Subcutaneous adipose tissue (tissue), 4 donors: ENCODE data around the gene NKIRAS2. TPM values are rescaled to one million over a fixed set of nuclear protein-coding genes. Genes with fewer than 3 reads are reported as not detected.

ENCODE experiments used
- CTCF ChIP-seq: fragments of 450-650 bp; IDR thresholded peaks from one replicate; pipeline ENCODE4 v1.5.1; 2016; ENCODE audit warnings: low read depth, mild to moderate bottlenecking, control low read depth, antibody characterized with exemption, moderate library complexity
- total RNA-seq, 4 donors: library from RNA; depleted of rRNA; stranded (reverse); fragments of >200 nt; gene quantifications; one replicate each; pipeline ENCODE4 v1.1.0, GENCODE V29; 2016

The NKIRAS2 gene
- total RNA-seq, 4 donors from 2014 or later: 21.2 to 37.1 (median 29.0) TPM

- no peak for TF ChIP-seq CTCF
Observed at GRCh38 chr17:42025936-42026335, 6.0 kb downstream of the NKIRAS2 start.

GRCh38 chr17:42026857-42027589, 7.1 kb downstream of the NKIRAS2 start:
- no peak for TF ChIP-seq CTCF

GRCh38 chr17:42027590-42027889, 7.7 kb downstream of the NKIRAS2 start:
- no peak for TF ChIP-seq CTCF

- TF ChIP-seq CTCF: no peak
Observed at GRCh38 chr17:42027961-42028790, 8.3 kb downstream of the NKIRAS2 start.

GRCh38 chr17:42028791-42029127, 8.9 kb downstream of the NKIRAS2 start:
- no peak for TF ChIP-seq CTCF

- no peak for TF ChIP-seq CTCF
Observed at GRCh38 chr17:42031584-42031983, 11.7 kb downstream of the NKIRAS2 start.

- TF ChIP-seq CTCF: no peak
Observed at GRCh38 chr17:42034059-42034458, 14.2 kb downstream of the NKIRAS2 start.
